Activated T-cell treated with anti-CD3 and anti-CD28 coated beads for 1 hour (primary cell): ENCODE measurements around the gene LCLAT1.

Experiments used
- DNase-seq: peaks from one replicate; pipeline ENCODE4 v3.0.0-alpha.2; 2020; ENCODE audit warnings: low read depth

Gene LCLAT1

DNA sequence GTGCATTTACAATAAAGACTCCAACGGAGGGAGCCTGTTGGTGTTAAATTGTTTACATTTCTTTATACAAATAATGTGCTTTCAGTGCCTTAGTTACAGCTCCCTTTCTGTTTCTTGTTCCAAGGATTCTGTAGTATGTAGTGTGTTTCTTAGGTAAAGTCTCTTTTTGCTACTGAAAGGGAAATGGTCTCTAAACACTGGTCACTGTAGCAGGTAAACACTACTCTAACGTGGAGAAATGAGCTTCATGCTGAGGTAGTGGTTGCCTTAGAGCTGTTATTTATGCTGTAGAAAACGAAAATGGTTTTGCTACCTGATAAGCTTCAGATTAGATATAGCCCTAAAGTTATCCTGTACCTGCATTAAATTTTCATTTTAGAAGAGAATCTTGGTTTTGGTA lies 196.6 kb downstream of the LCLAT1 start:
- DNase-seq, result no peak

DNA sequence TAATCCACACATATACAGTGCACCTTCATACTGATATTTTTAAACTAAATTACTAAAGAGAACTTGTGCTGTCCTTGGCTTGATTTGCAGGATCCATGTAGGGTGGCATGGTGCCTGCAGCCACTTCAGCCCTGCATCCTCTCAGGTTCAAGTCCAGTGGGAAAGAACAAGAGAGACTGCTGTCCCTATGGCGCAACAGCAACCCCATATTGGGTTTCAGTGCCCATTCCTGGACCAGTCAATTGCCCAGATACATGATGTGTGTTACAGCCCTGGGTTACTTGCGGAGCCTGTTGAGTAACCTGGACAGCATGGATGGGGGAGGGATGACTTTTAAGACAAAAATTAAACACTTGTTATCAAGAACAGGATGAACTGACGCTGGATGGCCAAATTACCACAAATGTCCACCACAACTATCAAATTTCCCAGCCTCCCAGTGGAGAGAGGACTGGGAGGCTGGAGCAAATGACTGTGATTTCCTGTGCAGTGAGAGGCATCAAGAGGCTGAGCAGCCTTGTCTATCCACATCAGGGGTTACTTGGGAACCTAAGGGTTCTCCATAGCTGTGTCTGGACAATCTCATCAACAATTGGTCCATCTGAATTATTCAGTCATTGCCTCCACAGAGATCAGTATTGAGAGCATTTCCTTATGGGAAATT lies 198.2 kb downstream of the LCLAT1 start:
- DNase-seq, result no peak

DNA sequence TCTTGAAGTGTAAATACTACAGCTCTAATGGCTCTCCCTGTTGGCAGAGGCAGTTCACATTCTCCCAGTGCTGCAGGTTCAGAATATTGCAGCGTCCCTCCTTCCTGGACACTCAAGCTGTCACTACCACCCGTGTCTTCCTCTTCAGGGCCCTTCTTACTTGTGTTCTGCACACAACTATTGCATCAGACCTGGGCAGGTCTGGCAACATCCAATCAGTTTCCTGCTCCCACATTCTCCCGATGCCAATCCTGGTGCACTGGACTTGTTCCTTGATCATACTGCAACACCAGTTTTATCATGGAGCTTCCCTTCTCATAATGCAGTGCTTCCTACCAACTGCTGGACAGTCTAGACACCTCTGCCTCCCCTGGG lies 198.7 kb downstream of the LCLAT1 start:
- no peak for DNase-seq

DNA sequence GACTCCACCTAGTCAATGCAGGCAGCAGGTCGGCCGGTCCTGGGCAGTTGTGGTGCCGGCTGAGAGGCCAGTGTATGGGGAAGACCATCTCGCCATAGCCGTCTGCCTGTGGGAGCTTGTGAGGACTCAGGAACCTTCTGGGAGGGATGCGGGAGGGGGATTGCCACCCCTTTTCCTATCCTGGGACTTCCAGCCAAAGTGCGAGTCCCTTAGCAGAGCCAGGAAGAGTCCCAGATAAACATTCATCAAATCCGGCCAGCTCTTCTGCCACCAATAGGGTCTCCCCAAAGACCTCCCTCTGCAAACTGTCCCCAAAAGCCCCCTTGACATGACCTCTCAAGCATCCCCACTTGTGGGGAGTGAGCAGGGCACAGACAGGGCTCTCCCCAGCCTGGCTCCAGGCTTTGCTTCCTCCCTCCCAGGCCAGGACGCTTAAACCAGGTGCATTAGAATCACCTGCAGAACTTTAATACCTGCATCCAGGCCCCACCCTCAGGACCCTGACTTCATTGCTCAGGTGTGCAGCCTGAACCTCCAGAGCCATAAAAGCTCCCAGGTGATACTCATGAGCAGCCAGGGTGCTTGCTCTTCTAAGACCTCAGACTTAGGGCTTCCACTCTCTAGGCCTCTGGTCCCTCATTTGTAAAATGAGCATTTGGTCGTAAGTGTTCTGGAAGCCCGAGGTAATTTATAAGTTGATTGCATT lies 200.9 kb downstream of the LCLAT1 start:
- no peak for DNase-seq

DNA sequence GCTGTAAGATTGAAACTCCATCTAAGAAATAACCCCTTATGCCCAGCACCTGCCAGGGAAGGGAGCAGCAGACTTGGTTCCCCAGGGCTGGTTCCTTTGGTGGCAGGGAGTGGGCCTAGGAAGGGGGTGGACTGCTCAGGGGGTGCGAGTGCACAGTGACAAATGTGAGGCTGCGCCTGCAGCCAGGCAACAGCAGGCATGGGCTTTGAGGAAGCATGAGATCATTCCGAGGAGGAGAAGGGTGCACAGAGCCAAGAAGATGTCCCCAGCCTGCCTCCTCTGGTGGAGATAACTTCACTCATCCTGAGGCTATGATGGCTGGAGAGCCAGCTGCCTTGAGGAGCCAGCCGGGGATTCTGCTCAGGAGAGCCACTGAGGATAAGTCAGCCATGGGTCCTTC lies 202.2 kb downstream of the LCLAT1 start:
- no peak for DNase-seq

DNA sequence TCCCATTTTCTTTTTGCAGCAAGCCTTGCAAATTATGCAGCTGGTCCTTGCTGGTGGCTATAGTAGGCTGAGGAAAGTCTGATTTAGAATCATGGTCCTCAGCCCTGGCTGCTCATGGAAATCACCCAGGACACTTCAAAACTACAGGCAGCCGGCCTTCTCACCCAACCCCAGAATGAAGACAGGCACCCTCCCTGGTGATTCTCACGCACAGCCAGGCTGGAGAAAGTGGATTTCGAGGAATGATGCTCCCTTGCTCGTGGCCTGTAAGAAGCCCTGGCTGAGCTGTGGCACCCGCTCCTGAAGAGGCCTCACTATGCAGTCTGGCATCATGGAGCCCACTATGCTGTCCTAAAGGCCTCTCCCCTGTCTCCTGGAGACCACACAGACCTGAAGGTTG lies 202.8 kb downstream of the LCLAT1 start:
- DNase-seq, result no peak

DNA sequence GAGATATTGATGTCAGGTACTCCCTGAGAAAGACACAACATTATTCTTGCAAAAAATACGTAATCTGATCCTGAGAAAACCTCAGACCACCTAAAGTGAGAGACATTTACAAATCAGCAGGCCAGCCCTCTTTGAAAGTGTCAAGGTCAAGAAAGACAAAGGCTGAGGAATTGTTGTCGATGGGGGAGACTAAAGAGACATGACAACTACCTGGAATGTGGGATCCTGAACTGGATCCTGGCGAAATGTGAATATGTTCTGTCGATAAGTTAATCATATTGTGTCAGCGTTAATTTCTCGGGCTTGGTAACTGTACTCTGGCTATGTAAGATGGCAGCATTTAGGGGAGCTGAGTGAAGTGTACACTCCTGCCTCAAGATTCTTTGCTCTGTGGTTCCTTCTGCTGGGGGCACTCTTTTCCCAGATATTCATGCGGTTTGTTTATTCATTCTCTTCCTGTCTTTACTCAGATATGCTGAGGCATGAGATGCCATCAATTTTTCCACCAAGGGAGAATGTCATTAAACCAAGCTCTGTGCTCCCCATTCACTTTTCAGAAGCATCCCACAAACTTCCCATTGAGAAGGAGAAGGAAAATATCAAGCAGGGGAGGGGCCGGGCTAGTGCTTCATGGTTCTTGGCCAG lies 205.3 kb downstream of the LCLAT1 start:
- no peak for DNase-seq

DNA sequence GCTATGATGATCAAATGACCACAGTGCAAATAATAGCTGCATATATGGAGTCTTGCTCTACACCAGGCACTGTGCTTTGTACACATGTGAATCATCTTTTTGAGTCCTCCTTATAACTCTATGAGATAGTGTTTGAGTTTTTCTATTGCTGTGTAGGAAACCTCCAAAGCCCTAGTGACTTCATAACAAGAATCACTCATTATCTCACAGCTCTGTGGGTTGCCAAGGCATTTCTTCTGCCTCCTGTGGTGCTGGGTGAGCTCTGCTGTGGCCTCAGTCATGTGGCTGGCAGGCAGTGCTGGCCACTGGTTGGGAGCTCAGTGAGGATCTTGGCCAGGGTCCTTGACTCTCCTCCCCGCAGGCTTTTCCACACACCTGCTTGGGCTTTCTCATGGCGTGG lies 206.8 kb downstream of the LCLAT1 start:
- no peak for DNase-seq

DNA sequence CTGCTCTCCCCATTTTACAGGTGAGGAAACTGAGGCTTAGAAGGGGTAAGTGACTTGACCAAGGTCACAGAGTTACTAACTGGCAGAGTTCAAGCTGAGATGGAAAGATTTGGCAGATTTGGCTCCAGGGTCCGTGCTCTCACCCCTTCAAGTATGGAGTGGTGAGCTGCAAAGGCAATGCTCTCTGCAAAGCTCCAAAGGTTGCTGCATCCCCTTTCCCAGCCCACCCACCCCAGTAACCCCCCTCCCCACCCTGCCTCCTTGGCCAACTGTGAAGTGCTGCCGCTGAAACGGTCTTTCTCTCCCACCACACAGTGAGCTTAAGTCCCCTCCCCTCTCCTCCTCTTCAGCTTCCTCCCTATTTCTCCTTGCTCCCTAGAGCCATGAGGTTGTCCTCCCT lies 207.4 kb downstream of the LCLAT1 start:
- no peak for DNase-seq

DNA sequence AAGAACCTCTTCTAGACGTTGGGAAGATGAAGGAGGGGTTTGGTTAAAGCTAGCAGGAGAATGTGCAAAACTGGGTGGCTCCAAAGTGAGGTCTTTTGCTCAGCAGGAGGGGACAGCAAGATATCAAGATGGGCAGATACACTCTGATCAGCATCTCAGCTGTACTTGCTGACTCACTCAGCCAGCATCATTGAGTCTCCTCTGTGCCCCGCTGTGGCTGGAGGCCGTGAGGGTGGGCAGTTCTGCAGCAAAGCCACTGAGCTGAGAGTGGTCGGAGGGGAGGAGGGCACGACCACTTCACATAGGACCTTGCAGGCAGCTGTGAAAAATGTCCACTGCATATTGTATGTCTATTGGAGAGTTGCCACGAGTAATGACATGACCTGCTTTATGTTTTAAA lies 208.2 kb downstream of the LCLAT1 start:
- no peak for DNase-seq

DNA sequence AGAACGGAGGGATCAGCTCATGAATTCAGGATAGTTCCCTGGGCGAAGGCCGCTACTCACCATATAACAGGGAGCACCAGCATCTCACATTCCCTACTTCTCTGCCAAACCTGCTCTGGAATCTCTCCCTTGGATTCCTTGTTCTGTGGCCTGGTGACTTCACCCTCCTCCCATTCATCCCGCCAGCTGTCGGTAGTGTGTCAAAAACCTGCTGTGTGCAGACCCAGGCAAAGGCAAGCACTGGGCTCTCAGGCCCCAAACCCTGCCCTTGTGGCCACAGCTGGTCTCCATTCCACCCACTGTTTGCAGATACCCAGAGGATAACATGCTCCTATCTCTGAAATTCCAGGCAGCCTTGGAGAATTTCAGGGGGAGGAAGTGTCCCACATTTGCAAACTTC lies 208.6 kb downstream of the LCLAT1 start:
- no peak for DNase-seq

DNA sequence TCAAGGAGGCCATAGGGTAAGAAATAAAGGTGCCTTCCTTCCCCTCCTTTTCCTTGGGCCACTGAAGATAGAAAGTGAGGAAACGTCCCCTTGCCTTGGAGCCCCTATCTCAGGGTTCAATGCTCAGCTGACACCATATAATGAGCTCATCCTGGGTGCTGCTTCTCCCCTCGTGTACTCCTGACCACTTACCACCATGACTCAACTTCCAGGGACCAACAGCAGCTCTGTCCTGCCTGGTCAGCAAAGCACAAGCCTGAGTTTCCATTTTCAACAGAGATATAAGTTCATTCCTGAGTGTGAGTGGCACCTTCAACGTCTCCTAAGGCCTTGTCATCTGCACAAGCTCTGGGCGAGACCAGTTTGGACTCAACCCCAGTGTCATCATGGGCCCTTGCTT lies 209.0 kb downstream of the LCLAT1 start:
- DNase-seq, result no peak

DNA sequence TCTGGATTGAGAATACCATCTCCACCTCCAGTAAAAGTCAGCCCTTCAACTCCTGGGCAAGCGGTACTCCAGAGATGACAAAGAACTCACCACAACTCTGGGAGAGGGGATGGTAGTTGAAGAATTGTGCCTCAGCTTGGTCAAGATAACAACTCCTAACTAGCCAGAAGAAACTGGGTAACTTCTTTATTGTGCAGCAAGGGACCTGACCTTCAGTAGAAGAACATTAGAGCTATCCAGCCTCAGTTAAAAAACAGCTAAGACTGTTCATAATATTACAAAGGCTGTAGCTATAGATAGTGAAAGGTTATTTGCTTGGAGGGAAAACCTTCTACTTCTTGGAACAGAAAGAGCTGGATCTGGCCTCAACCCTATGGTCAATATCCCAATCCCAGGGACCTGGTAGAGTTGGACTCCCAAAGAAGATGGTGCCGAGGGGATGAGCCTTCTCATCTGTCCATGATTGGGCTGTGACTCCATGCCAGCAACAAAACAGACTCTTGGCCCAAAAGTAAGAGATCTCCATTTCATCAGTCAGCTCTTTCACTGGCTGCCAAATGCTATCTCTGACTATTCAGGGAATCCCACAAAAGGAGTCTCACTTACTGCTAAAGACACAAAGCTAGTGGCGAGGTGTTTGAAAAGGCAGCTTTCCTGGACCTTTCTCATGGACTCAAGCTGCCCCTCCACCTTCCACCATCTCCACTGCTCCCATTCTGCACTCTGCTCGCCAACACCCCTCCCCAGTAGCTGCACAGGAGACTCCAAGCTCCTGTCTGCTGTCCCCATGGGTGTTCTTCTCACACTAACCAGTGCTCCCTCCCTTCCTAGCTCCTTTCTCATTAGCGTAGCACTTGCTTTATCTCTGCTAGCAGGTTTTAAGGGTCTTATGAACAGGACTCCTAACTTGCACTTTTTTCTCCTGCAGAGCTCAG lies 214.4 kb downstream of the LCLAT1 start:
- no peak for DNase-seq

DNA sequence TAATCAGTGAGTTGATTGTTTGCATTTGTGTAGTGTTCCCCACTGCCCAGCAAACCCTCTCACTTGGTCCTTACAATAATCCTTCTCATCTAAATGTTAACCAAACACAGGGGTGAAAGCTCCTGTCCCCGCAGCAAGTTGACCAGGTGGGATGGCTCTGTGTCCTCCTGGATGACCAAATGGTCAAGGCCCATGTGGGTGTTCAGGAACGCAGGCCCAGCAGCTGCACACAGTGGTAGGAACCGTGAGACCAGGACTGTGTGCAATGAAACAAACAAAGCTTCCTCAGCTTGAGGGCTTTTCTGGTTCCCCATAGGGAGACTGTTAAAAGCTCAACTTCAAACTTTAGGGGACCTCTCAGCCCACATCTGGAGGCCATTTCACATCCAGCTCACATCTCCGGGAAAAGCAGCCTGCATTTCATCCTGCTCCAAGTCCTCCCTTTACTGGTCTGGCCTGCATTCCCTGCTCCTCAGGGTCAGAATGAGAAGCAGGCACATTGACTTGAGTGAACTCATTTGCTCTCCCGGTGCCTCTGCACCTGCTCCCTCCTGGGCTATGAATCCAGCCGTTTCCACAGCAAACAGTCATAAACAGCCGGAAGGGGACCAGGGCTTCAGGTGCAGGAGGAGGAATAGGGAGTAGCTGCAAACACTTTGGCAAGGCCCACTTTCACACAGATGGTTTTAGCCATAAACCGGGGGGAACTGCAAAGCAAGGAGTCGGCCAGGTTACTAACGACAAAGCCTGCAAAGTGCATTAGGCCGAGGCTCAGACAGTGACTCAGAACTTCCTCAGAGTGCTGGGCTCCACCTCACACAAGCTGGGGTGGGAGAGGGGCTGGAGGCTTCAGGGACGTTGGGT lies 215.5 kb downstream of the LCLAT1 start:
- no peak for DNase-seq

DNA sequence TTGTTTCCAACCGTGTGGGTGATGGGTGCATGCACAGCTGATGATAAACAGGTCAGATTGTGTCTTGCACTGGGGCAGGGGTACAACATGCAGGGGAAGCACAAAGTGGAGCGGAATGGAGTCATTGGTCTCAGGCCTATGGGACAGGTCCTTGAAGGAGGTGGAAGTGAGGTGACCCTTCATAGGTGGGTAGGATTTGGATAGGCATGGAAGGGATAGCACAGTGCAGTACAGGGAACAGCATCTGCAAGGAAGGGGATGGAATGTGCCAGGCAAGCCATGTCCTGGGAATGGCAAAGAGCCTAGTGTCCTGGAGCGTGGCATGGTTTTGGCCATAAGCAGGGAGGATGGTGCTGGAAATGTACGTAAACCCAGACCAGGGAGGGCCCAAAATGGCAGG lies 216.3 kb downstream of the LCLAT1 start:
- DNase-seq, result no peak

DNA sequence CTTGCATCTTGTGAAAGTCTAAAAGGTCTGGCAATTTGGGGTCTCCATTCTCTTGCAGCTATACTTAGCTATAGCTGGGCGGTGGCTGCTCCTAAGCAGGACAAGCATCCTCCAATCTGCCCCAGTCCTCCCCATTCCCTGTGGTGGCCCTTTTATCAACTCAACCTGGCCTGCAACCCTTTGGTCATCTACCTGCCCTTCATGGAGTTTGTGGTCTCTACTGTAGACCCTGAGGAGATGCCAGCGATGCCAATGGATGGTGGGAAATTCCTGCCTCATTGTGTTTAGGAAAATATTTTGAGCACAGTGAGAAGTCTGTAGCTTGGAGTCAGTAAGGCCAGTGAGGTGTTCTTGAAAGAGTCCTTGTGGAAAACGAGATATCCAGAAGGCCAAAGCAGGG lies 216.8 kb downstream of the LCLAT1 start:
- DNase-seq, result no peak

DNA sequence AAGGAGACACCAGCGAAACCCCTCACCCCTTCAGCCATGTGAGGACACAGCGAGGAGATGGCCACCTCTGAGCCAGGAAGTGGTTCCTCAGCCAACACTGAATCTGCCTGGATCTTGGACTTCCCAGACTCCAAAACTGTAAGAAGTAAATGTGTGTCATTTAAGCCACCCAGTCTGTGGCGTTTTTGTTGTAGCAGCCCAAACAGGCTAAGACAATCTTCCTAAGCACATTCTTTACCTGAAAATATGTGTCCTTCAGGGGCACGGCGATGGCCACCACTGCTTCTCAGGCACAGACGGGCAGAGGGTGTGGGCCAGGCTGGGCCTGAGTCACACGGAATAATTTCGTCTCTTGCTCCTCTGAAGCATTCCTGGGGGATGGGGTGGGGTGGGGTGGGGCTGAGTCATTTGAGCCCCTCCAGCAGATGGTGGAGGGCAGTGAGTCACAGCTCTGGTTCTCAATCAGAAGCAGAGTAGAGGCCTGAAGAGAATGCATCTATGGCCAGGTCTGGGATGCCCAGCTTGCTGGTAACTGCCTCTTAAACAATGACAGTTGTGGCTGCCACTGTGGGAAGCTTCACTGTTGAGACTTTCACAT lies 217.8 kb downstream of the LCLAT1 start:
- no peak for DNase-seq

DNA sequence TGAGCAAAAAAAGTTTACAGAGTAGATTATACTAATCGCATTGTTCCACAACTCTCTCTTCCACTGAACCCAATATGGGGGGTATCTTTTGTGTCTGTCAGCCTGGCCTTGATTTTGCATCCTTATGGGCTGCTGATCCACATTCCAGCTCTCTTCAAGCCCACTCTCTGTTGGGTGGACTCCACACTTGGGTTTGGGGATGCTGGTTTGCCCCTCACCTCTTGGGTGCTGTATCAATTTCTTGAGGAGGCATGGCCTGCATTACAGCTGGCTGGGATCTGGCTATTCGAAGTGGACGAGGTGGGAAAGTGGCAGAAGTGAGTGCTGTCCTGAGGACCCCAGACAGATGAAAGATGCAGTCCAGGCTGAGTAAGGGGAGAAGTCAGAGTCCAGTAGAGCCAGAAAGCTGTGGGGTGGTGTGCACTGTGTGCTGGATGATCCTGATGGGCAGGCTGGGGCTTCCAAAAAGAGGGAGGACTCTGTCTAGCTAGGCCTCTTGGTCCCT lies 218.8 kb downstream of the LCLAT1 start:
- no peak for DNase-seq

DNA sequence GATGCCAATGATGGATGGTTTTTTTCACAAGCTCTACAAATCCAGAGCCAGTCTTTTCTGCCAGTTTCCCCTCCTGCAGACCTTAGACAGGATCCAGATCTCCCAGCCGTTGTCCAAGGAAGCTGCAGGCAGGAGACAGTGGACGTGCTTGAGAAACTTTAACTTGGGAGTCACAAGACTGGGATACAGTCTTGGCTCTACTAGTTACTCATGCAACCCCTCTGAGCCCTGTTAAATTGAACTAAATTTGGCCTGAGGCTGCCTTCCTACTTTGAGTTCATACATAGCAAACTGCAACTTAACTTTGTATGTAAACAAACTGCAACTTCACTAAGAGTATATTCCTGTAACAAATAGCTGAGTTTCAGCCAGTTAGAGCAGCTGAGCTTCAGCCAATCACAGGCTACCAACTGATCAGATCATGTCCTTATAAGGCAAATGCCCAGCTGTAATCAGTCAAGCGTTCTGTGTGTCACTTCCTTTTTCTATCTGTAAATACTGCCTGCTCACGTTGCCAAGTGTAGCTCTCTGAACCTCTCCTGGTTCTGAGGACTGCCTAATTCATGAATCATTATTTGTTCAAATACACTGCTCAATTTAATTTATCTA lies 219.3 kb downstream of the LCLAT1 start:
- no peak for DNase-seq

DNA sequence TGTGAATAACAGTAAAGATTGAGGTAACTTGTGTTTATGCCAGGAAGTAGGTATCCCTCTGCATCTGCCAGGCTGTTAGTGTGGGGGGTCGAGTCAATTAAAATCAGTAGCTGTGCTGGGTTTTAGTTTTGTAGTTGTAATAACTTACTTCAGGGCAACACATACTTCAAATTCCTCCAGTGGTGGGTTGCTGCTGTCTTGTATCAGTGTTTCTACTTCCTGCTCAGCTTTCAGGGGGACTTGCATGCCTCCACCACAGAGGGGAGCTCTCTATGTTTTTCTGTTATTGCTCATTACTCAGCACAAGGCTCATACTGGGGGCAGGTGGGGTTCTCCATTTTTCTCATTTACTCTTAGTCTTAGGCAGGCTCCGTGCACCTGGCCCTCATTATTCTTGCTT lies 223.4 kb downstream of the LCLAT1 start:
- DNase-seq, result no peak

DNA sequence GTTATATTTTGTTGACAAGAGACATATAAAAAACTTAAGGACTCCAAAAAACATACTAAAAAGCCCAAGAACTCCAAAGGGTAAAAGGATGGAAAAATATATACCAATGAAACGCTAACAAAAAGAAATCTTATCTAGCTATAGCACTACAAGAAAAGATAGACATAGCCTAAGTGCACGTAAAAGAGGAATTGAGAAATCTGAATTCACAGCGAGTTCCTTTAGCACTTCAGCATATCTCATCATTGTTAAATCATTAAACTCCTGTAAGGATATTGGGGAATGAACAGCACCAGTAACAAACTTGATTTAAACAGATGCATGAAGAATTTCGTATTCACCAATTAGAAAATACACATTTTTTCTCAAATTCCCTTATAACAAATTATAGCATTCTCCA lies 226.1 kb downstream of the LCLAT1 start:
- no peak for DNase-seq
